DOHH2 (cell line): ENCODE results near the gene MLST8.

Source experiments
- EZH2phosphoT487 ChIP-seq: fragments of 200-600 bp; sonication (generic); IDR thresholded peaks from 2 replicates; pipeline ENCODE4 v1.6.1; 2017; ENCODE audit warnings: borderline replicate concordance, mild to moderate bottlenecking, antibody characterized with exemption, low read length, moderate library complexity, mixed read lengths
- TF ChIP-seq, protein P1 (sequence below): fragments of 200-600 bp; sonication (generic); IDR thresholded peaks from one replicate; pipeline ENCODE4 v1.5.1; 2014; ENCODE audit warnings: antibody characterized with exemption, mild to moderate bottlenecking, low read depth, low read length; ENCODE audit not compliant: poor library complexity, severe bottlenecking

DNA sequence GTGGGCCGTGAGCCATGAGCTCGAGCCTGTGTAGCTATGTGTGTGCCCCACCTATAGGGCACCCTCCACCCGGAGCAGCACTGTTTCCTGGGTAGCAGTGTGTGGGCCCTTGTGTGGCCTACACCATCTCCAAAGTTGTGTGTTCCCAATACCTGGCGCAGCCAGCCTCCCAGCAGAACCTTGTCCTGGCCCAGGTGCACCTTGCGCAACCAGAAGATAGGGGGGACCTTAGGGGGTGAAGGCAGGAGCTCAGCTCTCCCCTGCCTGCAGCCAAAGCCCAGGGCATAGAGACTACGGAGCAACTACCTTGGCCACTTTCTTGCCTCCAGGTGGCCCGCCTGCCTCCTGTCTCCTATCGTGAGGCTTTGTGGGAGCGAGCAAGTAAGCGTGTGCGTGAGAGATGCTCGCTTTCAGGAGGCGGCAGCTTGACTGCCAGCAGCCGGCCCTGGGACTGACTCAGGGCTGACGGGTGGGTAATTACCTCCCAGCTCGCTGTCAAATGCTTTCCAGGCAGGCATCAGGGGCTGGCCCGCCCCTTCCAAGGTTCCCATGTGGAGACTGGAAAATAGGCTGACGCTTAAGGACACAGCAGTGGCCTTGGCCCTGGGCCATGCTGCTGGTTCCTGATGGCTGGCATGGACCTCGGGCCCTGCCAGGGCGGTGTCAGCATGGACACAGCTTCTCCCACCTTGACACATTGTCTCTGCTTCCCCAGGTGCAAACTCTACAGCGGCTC is 30.7 kb upstream of the MLST8 start:
- TF ChIP-seq, protein P1, sequence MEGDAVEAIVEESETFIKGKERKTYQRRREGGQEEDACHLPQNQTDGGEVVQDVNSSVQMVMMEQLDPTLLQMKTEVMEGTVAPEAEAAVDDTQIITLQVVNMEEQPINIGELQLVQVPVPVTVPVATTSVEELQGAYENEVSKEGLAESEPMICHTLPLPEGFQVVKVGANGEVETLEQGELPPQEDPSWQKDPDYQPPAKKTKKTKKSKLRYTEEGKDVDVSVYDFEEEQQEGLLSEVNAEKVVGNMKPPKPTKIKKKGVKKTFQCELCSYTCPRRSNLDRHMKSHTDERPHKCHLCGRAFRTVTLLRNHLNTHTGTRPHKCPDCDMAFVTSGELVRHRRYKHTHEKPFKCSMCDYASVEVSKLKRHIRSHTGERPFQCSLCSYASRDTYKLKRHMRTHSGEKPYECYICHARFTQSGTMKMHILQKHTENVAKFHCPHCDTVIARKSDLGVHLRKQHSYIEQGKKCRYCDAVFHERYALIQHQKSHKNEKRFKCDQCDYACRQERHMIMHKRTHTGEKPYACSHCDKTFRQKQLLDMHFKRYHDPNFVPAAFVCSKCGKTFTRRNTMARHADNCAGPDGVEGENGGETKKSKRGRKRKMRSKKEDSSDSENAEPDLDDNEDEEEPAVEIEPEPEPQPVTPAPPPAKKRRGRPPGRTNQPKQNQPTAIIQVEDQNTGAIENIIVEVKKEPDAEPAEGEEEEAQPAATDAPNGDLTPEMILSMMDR = no peak
- TF ChIP-seq EZH2phosphoT487 = no peak
